HepG2 (cell line): Measurements from ENCODE around the gene CD83. TPM values are rescaled to one million over a fixed set of nuclear protein-coding genes. Genes with fewer than 3 reads are reported as not detected.

Source experiments
- ATAC-seq: fragments of 200-7000 bp; cut with Tn5 transposase; 3 replicates; pipeline ENCODE4 v1.9.1; 2020; ENCODE audit warnings: mild to moderate bottlenecking, moderate library complexity
- BruUV-seq: library from RNA; stranded (reverse); fragments of 400-500 nt; replicated peaks from 2 replicates; lab custom pipeline; 2021; lab: Mats Ljungman, UMichigan
- CTCF ChIA-PET: fragments of 300-600 bp; formaldehyde crosslinking; extraction: SDS; loops from one replicate; lab custom pipeline; 2021; ENCODE audit warnings: low total read pairs, inconsistent platforms, low intra/inter-chr PET ratio; lab: Yijun Ruan, JAX
- POLR2A ChIA-PET: fragments of 350-600 bp; sonication (Branson Sonifier 250); formaldehyde crosslinking; loops from one replicate; lab custom pipeline; 2020; ENCODE audit warnings: antibody characterized with exemption, inconsistent platforms; lab: Yijun Ruan, JAX
- DNase-seq: peaks from one replicate; pipeline ENCODE4 v3.0.0-alpha.2; 2015; ENCODE audit warnings: low spot score
- FAIRE-seq: peaks from 3 replicates; lab custom pipeline; 2011; peaks lifted over from hg19 to GRCh38; lab: Jason Lieb, UNC
- H2AFZ ChIP-seq: one replicate; pipeline ENCODE4 v1.6.1; 2011; ENCODE audit warnings: low read length, inconsistent platforms
- H3K27ac ChIP-seq: fragments of 300-600 bp; 3 replicates; pipeline ENCODE4 v1.8.0; 2011; ENCODE audit warnings: mixed run types, mild to moderate bottlenecking, mixed read lengths, low read length, inconsistent platforms; ENCODE audit not compliant: insufficient read depth; ENCODE audit errors: extremely low read length
- H3K27me3 ChIP-seq, 2 experiments: fragments of 200-600 bp in 1 of 2; 2 replicates in 1 of 2; 3 replicates in 1 of 2; pipeline versions ENCODE4 v1.6.0 to v1.8.0; 2011; ENCODE audit warnings: low read length in 2 of 2, mild to moderate bottlenecking in 2 of 2, moderate library complexity in 2 of 2, inconsistent platforms in 1 of 2; ENCODE audit not compliant: insufficient read depth in 2 of 2, control insufficient read depth in 1 of 2
- H3K36me3 ChIP-seq, 2 experiments: fragments of 200-600 bp in 1 of 2; replicated peaks in 1 of 2; 2 replicates in 1 of 2; 3 replicates in 1 of 2; pipeline versions ENCODE4 v1.5.1 to v1.8.0; 2011; ENCODE audit warnings: low read length in 2 of 2, inconsistent platforms in 1 of 2; ENCODE audit not compliant: insufficient read depth in 2 of 2, control insufficient read depth in 1 of 2
- H3K4me1 ChIP-seq: 2 replicates; pipeline ENCODE4 v1.5.1; 2012; ENCODE audit warnings: low read length, inconsistent platforms; ENCODE audit not compliant: insufficient read depth
- H3K4me2 ChIP-seq: 2 replicates; pipeline ENCODE4 v1.6.0; 2011; ENCODE audit warnings: low read depth, low read length, inconsistent platforms
- H3K4me3 ChIP-seq, 3 experiments: fragments of 200-600 bp in 1 of 3; sonication (generic), shearing (Covaris generic) in 1 of 3; replicated peaks in 1 of 3; 2 replicates each; pipeline ENCODE4 v1.5.1; 2011 to 2016; ENCODE audit warnings: low read length in 3 of 3, inconsistent platforms in 2 of 3, low read depth in 2 of 3, mild to moderate bottlenecking in 2 of 3, control low read depth in 1 of 3, mixed read lengths in 1 of 3; ENCODE audit not compliant: insufficient read depth in 1 of 3
- H3K79me2 ChIP-seq: one replicate; pipeline ENCODE4 v1.6.1; 2011; ENCODE audit warnings: low read length, inconsistent platforms; ENCODE audit not compliant: insufficient read depth
- H3K9ac ChIP-seq: 2 replicates; pipeline ENCODE4 v1.6.0; 2011; ENCODE audit warnings: mild to moderate bottlenecking, low read depth, low read length, inconsistent platforms; ENCODE audit not compliant: insufficient read depth
- H3K9me3 ChIP-seq: 2 replicates; pipeline ENCODE4 v1.5.1; 2012; ENCODE audit warnings: mild to moderate bottlenecking, low read length
- H4K20me1 ChIP-seq: 2 replicates; pipeline ENCODE4 v1.6.0; 2011; ENCODE audit warnings: inconsistent platforms, mild to moderate bottlenecking, low read length, moderate library complexity; ENCODE audit not compliant: insufficient read depth
- FOXC1 ChIP-seq: sonication (generic); formaldehyde crosslinking; IDR thresholded peaks from 2 replicates; pipeline ENCODE4 v1.8.0; 2022; ENCODE audit warnings: mild to moderate bottlenecking, missing genetic modification reagents, borderline replicate concordance
- GTF3A ChIP-seq: sonication (generic); formaldehyde crosslinking; conservative IDR thresholded peaks from 2 replicates; pipeline ENCODE4 v1.4.0; 2020; ENCODE audit warnings: mild to moderate bottlenecking, missing genetic modification reagents
- SMAD1 ChIP-seq: sonication (generic); formaldehyde crosslinking; IDR thresholded peaks from 2 replicates; pipeline ENCODE4 v1.4.0; 2020; ENCODE audit warnings: missing genetic modification reagents, low read depth, mild to moderate bottlenecking, borderline replicate concordance
- SMAD3 ChIP-seq: sonication (generic); formaldehyde crosslinking; IDR thresholded peaks from 2 replicates; pipeline ENCODE4 v1.4.0; 2020; ENCODE audit warnings: missing genetic modification reagents
- TBX3 ChIP-seq: fragments of 450-650 bp; IDR thresholded peaks from 2 replicates; pipeline ENCODE4 v1.6.1; 2017; ENCODE audit warnings: antibody characterized with exemption, mild to moderate bottlenecking, inconsistent platforms, borderline replicate concordance
- ZNF230 ChIP-seq: sonication (generic); formaldehyde crosslinking; IDR thresholded peaks from 2 replicates; pipeline ENCODE4 v1.4.0; 2020; ENCODE audit warnings: mild to moderate bottlenecking, missing genetic modification reagents
- ZNF569 ChIP-seq: sonication (generic); formaldehyde crosslinking; IDR thresholded peaks from 2 replicates; pipeline ENCODE4 v1.5.0; 2020; ENCODE audit warnings: mild to moderate bottlenecking, missing genetic modification reagents, moderate library complexity, borderline replicate concordance
- WGBS: methylation state at CpG from one replicate; pipeline ENCODE4 v1.1.6; 2017; ENCODE audit warnings: low lambda C conversion rate; 5-methylcytosine and 5-hydroxymethylcytosine counted together
- in situ Hi-C: cut with HindIII; loops from 2 replicates; pipeline ENCODE4 v1.10.0; 2017; ENCODE audit warnings: low pct_unique_long_range_greater_than_20kb; ENCODE audit not compliant: extremely low pct_ligation_motif_present
- intact Hi-C: fragments of 100-400 bp; cut with micrococcal nuclease; formaldehyde crosslinking; loops from one replicate; pipeline ENCODE4 v1.10.0; 2022; ENCODE audit not compliant: unreplicated experiment
- polyA plus RNA-seq, 8 experiments: library from polyadenylated mRNA; depleted of rRNA in 3 of 8; stranded (reverse) in 7 of 8; unstranded in 1 of 8; fragments of >200 nt; fragmentation: Illumina TruSeq in 4 of 8; extraction: Trizol in 4 of 8; gene quantifications; 2 replicates each; pipeline versions ENCODE4 v1.2.1 to v1.2.3, GENCODE V29; 2011 to 2016; ENCODE audit warnings: low read depth in 4 of 8, missing spikeins in 1 of 8, mixed read lengths in 1 of 8; ENCODE audit not compliant: insufficient read depth in 1 of 8
- total RNA-seq, 5 experiments: library from RNA; depleted of rRNA; stranded (reverse); fragments of >200 nt; fragmentation: Illumina TruSeq; extraction: Trizol; gene quantifications; 2 replicates each; pipeline ENCODE4 v1.2.3, GENCODE V29; 2016; ENCODE audit warnings: low read depth in 1 of 5
- TF ChIP-seq, protein P1 (sequence below): sonication (generic); formaldehyde crosslinking; IDR thresholded peaks from 2 replicates; pipeline ENCODE4 v1.4.0; 2020; ENCODE audit warnings: low read depth, mild to moderate bottlenecking, missing genetic modification reagents
- TF ChIP-seq, protein P2 (sequence below): sonication (generic); formaldehyde crosslinking; IDR thresholded peaks from 2 replicates; pipeline ENCODE4 v1.4.0; 2020; ENCODE audit warnings: missing genetic modification reagents, borderline replicate concordance

Gene CD83
- total and polyA plus RNA-seq, 2 of the 13 experiments (the other 11 are each of a cell fraction or from before 2014, with no cell fraction given) = 0.46 to 2.3 TPM

- no peak overlapping the region for H3K9ac ChIP-seq
- no peaks in the 10 kb centered on the region for H4K20me1 ChIP-seq
- in situ Hi-C loops = no loop called here
- TF ChIP-seq ZNF569 (CRISPR knock-in tag) (no peak), ZNF230 (CRISPR knock-in tag) (no peak), SMAD1 (CRISPR knock-in tag) (no peak), GTF3A (CRISPR knock-in tag) (no peak), TBX3 (no peak), SMAD3 (CRISPR knock-in tag) (no peak), FOXC1 (CRISPR knock-in tag) (no peak)
- TF ChIP-seq, protein P1, sequence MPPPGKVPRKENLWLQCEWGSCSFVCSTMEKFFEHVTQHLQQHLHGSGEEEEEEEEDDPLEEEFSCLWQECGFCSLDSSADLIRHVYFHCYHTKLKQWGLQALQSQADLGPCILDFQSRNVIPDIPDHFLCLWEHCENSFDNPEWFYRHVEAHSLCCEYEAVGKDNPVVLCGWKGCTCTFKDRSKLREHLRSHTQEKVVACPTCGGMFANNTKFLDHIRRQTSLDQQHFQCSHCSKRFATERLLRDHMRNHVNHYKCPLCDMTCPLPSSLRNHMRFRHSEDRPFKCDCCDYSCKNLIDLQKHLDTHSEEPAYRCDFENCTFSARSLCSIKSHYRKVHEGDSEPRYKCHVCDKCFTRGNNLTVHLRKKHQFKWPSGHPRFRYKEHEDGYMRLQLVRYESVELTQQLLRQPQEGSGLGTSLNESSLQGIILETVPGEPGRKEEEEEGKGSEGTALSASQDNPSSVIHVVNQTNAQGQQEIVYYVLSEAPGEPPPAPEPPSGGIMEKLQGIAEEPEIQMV = no peak
- TF ChIP-seq, protein P2, sequence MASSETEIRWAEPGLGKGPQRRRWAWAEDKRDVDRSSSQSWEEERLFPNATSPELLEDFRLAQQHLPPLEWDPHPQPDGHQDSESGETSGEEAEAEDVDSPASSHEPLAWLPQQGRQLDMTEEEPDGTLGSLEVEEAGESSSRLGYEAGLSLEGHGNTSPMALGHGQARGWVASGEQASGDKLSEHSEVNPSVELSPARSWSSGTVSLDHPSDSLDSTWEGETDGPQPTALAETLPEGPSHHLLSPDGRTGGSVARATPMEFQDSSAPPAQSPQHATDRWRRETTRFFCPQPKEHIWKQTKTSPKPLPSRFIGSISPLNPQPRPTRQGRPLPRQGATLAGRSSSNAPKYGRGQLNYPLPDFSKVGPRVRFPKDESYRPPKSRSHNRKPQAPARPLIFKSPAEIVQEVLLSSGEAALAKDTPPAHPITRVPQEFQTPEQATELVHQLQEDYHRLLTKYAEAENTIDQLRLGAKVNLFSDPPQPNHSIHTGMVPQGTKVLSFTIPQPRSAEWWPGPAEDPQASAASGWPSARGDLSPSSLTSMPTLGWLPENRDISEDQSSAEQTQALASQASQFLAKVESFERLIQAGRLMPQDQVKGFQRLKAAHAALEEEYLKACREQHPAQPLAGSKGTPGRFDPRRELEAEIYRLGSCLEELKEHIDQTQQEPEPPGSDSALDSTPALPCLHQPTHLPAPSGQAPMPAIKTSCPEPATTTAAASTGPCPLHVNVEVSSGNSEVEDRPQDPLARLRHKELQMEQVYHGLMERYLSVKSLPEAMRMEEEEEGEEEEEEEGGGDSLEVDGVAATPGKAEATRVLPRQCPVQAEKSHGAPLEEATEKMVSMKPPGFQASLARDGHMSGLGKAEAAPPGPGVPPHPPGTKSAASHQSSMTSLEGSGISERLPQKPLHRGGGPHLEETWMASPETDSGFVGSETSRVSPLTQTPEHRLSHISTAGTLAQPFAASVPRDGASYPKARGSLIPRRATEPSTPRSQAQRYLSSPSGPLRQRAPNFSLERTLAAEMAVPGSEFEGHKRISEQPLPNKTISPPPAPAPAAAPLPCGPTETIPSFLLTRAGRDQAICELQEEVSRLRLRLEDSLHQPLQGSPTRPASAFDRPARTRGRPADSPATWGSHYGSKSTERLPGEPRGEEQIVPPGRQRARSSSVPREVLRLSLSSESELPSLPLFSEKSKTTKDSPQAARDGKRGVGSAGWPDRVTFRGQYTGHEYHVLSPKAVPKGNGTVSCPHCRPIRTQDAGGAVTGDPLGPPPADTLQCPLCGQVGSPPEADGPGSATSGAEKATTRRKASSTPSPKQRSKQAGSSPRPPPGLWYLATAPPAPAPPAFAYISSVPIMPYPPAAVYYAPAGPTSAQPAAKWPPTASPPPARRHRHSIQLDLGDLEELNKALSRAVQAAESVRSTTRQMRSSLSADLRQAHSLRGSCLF (CRISPR knock-in tag) = no peak
- TF ChIP-seq, all 625 proteins: peak for 0
- FAIRE-seq (no peak), DNase-seq (no peak), ATAC-seq (no peak)
- no peaks in the 10 kb centered on the region for H3K79me2 ChIP-seq
- 70% methylated on average over 6 of the region's 6 CpGs for WGBS
- H3K4me3 ChIP-seq = no peak overlapping the region
- no TSS peak for BruUV-seq
- H2AFZ ChIP-seq = no peak overlapping the region
- no peaks in the 10 kb centered on the region; a peak in 1 of 5 replicates for H3K27me3 ChIP-seq
- no peak overlapping the region for H3K4me2 ChIP-seq
- H3K27ac ChIP-seq = no peak overlapping the region
- CTCF ChIA-PET = no interaction called here
- intact Hi-C loops = no loop called here
- H3K9me3 ChIP-seq = no peaks in the 10 kb centered on the region
- no peaks in the 10 kb centered on the region for H3K36me3 ChIP-seq
- no peaks in the 10 kb centered on the region for H3K4me1 ChIP-seq
- POLR2A ChIA-PET = no interaction called here
Measured at GRCh38 chr6:14123386-14124111, 6.0 kb downstream of the CD83 start.
